PC-9 (cell line): ENCODE results near the gene SPIRE2. TPM values are rescaled to one million over a fixed set of nuclear protein-coding genes. Genes with fewer than 3 reads are reported as not detected.

Source experiments
- BruUV-seq: library from RNA; stranded (reverse); fragments of 400-500 nt; replicated peaks from 2 replicates; lab custom pipeline; 2021; lab: Mats Ljungman, UMichigan
- CTCF ChIA-PET: fragments of 300-600 bp; sonication (Branson Sonifier 250); formaldehyde crosslinking; loops from one replicate; lab custom pipeline; 2022; ENCODE audit warnings: antibody characterized with exemption; lab: Charles Lee
- POLR2A ChIA-PET: fragments of 300-600 bp; sonication (Branson Sonifier 250); formaldehyde crosslinking; loops from one replicate; lab custom pipeline; 2022; ENCODE audit warnings: antibody characterized with exemption; ENCODE audit not compliant: unreplicated experiment; lab: Charles Lee
- DNase-seq, 2 experiments: peaks; one replicate each; pipeline versions ENCODE4 v3.0.0 to v3.0.0-alpha.2; 2015 to 2022; ENCODE audit warnings: mixed read lengths in 1 of 2
- H2AFZ ChIP-seq: fragments of 200-600 bp; sonication (generic); 2 replicates; pipeline ENCODE4 v1.8.1; 2017; ENCODE audit warnings: antibody characterized with exemption
- H3F3A ChIP-seq: fragments of 200-600 bp; sonication (generic); 2 replicates; pipeline ENCODE4 v1.8.1; 2017; ENCODE audit warnings: antibody characterized with exemption, mild to moderate bottlenecking, low read depth; ENCODE audit not compliant: insufficient read depth
- H3K27ac ChIP-seq: fragments of 200-600 bp; sonication (generic); 2 replicates; pipeline ENCODE4 v1.6.1; 2016; ENCODE audit warnings: mixed run types
- H3K27me3 ChIP-seq: fragments of 200-600 bp; sonication (generic); 2 replicates; pipeline ENCODE4 v1.6.1; 2016; ENCODE audit warnings: low read depth, mixed run types; ENCODE audit not compliant: insufficient read depth
- H3K36me3 ChIP-seq: fragments of 200-600 bp; sonication (generic); 2 replicates; pipeline ENCODE4 v1.6.1; 2016; ENCODE audit warnings: low read depth, mixed run types
- H3K4me1 ChIP-seq: fragments of 200-600 bp; sonication (generic); replicated peaks from 2 replicates; pipeline ENCODE4 v1.6.1; 2016; ENCODE audit warnings: mixed run types; ENCODE audit not compliant: insufficient read depth
- H3K4me2 ChIP-seq: fragments of 200-600 bp; sonication (generic); 2 replicates; pipeline ENCODE4 v1.6.1; 2017; ENCODE audit warnings: mixed run types
- H3K4me3 ChIP-seq: fragments of 200-600 bp; sonication (generic); 2 replicates; pipeline ENCODE4 v1.6.1; 2016; ENCODE audit warnings: mixed run types
- H3K79me2 ChIP-seq: fragments of 200-600 bp; sonication (generic); 2 replicates; pipeline ENCODE4 v1.6.1; 2017; ENCODE audit warnings: low read depth, mixed run types
- H3K9me2 ChIP-seq: fragments of 200-600 bp; sonication (generic); 2 replicates; pipeline ENCODE4 v1.8.1; 2017; ENCODE audit warnings: mild to moderate bottlenecking; ENCODE audit not compliant: insufficient read depth
- H3K9me3 ChIP-seq: fragments of 200-600 bp; sonication (generic); 2 replicates; pipeline ENCODE4 v1.8.1; 2016; ENCODE audit warnings: low read depth; ENCODE audit not compliant: insufficient read depth
- H4K20me1 ChIP-seq: fragments of 200-600 bp; sonication (generic); 2 replicates; pipeline ENCODE4 v1.8.1; 2017; ENCODE audit not compliant: insufficient read depth
- CTCF ChIP-seq: fragments of 200-600 bp; sonication (generic); conservative IDR thresholded peaks from 2 replicates; pipeline ENCODE4 v1.6.1; 2017; ENCODE audit warnings: mixed run types, antibody characterized with exemption, mild to moderate bottlenecking, moderate library complexity
- EZH2 ChIP-seq: fragments of 200-600 bp; sonication (generic); IDR thresholded peaks from 2 replicates; pipeline ENCODE4 v1.8.0; 2017; ENCODE audit warnings: antibody characterized with exemption, low read depth
- intact Hi-C: fragments of 100-400 bp; cut with micrococcal nuclease; formaldehyde crosslinking; loops from one replicate; pipeline ENCODE4 v1.10.0; 2022; ENCODE audit not compliant: unreplicated experiment
- total RNA-seq: library from RNA; stranded (reverse); gene quantifications from 2 replicates; pipeline ENCODE4 v1.2.3, GENCODE V29; 2021

The SPIRE2 gene
- total RNA-seq, 1 experiment from 2014 or later: 34.5 TPM

DNA sequence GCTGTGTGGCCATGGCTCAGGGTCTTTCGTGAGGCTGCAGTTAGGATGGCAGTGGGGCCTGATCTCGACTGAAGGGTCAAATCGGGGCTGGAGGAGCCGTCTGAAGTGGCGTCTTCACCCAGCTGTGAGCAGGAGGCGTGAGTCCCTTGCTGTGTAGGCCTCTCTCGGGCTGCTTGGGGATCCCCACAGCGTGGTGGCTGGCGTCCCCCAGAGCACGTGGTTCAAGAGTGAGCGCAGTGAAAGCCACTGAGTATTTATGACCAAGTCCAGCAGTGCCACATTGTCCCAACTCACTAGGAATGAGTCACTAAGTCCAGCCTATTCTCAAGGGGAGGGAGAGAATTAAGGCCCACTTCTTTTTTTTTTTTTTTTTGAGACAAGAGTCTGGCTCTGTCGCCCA, 33.4 kb downstream of the SPIRE2 start:
- Histone ChIP-seq H3F3A (peaks cover 25% of the 10 kb centered on the region; the same call in 1 of the 2 replicates), H3K27me3 (no peaks in the 10 kb centered on the region), H3K4me1 (peaks cover 9% of the 10 kb centered on the region), H3K9me3 (no peaks in the 10 kb centered on the region), H3K79me2 (no peaks in the 10 kb centered on the region), H3K4me3 (no peak overlapping the region), H3K27ac (no peak overlapping the region), H3K36me3 (no peaks in the 10 kb centered on the region), H3K4me2 (no peak overlapping the region), H4K20me1 (0 out of 2 replicates have a peak, but pooled peaks cover 3% of the 10 kb centered on the region), H3K9me2 (no peaks in the 10 kb centered on the region), H2AFZ (no peak overlapping the region)
- ChIA-PET CTCF (interaction anchor here (0.5 to 1.3 kb wide), 5 partner anchors 28 to 161 kb away, joined by 3 to 6 read pairs (median 3); no protein-coding TSS in a partner anchor), POLR2A (no interaction called here)
- intact Hi-C loops: loop anchor here (2.0 kb wide), 2 partner anchors 29 to 161 kb away; partner anchors contain the start of gene SPATA2L
- BruUV-seq: no TSS peak
- TF ChIP-seq EZH2: no peak
- no peak for DNase-seq

DNA sequence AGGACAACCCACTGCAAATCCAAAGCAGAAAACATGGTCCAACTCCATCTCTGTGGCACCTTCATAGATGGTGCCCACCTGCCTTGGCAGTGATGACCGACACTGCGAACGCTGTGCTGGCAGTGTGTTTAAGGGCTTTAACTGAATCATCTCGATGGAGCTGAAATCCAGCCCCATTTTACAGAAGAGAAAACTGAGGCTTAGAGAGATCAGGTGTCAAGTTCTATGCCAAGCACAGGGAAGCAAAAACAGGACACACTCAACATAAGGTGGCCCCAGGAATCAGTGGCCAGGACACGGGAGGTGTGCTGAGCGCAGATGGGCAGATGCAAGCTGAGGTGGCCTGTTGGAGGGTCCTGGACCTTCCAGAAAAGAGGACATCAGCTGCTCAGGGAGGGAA, 34.5 kb downstream of the SPIRE2 start:
- H3K4me1 ChIP-seq: peaks cover 9% of the 10 kb centered on the region
- no peaks in the 10 kb centered on the region for H3K79me2 ChIP-seq
- H3K27ac ChIP-seq: no peak overlapping the region
- DNase-seq: no peak
- H4K20me1 ChIP-seq: 0 out of 2 replicates have a peak, but pooled peaks cover 3% of the 10 kb centered on the region
- H3K36me3 ChIP-seq: no peaks in the 10 kb centered on the region
- CTCF ChIA-PET: no interaction called here
- intact Hi-C loops: no loop called here
- TF ChIP-seq EZH2: no peak
- H3K4me2 ChIP-seq: no peak overlapping the region
- no peaks in the 10 kb centered on the region for H3K9me2 ChIP-seq
- no TSS peak for BruUV-seq
- H3K27me3 ChIP-seq: no peaks in the 10 kb centered on the region
- H3F3A ChIP-seq: peaks cover 25% of the 10 kb centered on the region; the same call in 1 of the 2 replicates
- POLR2A ChIA-PET: interaction anchor here (0.5 kb wide), 1 partner anchor 10 kb away, joined by 4 read pairs; no protein-coding TSS in a partner anchor
- no peak overlapping the region for H2AFZ ChIP-seq
- H3K9me3 ChIP-seq: no peaks in the 10 kb centered on the region; the same call in 1 of the 2 replicates
- H3K4me3 ChIP-seq: no peak overlapping the region

DNA sequence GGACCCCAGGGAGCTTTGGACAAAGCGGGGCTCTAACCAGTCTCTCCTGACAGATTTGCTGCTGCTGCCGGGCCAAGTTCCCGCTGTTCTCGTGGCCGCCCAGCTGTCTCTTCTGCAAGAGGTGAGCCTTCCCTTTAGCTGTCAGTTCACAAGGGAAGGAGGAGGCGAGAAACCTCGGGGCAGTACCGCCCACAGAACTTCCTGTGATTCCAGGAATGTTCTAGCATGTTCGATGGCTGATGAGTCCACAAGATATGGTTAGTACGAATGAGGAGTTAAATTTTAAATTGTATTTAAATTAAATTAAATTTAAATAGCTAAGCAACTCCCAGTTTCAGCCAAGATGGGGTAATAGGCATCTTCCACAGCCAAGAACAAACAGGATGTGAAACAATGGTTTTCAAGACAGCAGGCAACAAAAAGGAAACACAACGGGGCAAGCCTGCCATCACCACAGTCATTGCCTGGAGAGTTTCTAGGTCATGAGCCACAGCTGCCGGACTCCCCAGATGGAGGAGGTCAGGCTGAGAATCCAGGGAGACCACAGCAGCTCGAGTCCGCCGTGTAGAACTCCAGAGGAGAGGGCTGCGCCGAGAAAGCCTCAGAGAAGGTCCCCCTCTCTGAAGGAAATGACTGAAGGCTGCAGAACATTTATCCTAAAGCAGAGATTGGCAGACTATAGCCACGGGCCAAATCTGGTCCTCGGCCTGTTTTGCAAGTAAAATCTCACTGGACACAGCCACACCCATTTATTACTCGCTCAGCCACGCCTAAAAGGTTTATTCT, 35.7 kb downstream of the SPIRE2 start:
- H4K20me1 ChIP-seq: 0 out of 2 replicates have a peak, but pooled peaks cover 3% of the 10 kb centered on the region
- intact Hi-C loops: no loop called here

More for the DNA sequence above, 35.7 kb downstream of the SPIRE2 start:
- no peaks in the 10 kb centered on the region for H3K79me2 ChIP-seq
- TF ChIP-seq CTCF: no peak
- no peak for TF ChIP-seq EZH2
- peak in 1 of 2 experiments; percentile 25 for DNase-seq
- H3K4me3 ChIP-seq: no peak overlapping the region
- 0 out of 2 replicates have a peak overlapping the region, but pooled peaks have one; percentile 3 for H3K4me2 ChIP-seq
- H3K36me3 ChIP-seq: no peaks in the 10 kb centered on the region
- ChIA-PET POLR2A (interaction anchor here (0.5 kb wide), 1 partner anchor 46 kb away, joined by 3 read pairs; no protein-coding TSS in a partner anchor), CTCF (interaction anchor here (0.7 kb wide), 1 partner anchor 48 kb away, joined by 14 read pairs; no protein-coding TSS in a partner anchor)
- H3F3A ChIP-seq: peaks cover 25% of the 10 kb centered on the region; the same call in 1 of the 2 replicates
- no peak overlapping the region for H2AFZ ChIP-seq
- no peaks in the 10 kb centered on the region for H3K9me2 ChIP-seq
- H3K27ac ChIP-seq: no peak overlapping the region; the same call in 1 of the 2 replicates
- no peaks in the 10 kb centered on the region; the same call in 1 of the 2 replicates for H3K9me3 ChIP-seq
- H3K4me1 ChIP-seq: peaks cover 9% of the 10 kb centered on the region
- no TSS peak for BruUV-seq
- no peaks in the 10 kb centered on the region for H3K27me3 ChIP-seq
